ENCODE measurements around the gene TM4SF20. TPM values are rescaled to one million over a fixed set of nuclear protein-coding genes. Genes with fewer than 3 reads are reported as not detected.

The TM4SF20 gene
- total and polyA plus RNA-seq, 10 of the 15 experiments (the other 5 are each of a cell fraction or from before 2014, with no cell fraction given): 0.04 to 0.07 TPM; not detected in 8

DNA sequence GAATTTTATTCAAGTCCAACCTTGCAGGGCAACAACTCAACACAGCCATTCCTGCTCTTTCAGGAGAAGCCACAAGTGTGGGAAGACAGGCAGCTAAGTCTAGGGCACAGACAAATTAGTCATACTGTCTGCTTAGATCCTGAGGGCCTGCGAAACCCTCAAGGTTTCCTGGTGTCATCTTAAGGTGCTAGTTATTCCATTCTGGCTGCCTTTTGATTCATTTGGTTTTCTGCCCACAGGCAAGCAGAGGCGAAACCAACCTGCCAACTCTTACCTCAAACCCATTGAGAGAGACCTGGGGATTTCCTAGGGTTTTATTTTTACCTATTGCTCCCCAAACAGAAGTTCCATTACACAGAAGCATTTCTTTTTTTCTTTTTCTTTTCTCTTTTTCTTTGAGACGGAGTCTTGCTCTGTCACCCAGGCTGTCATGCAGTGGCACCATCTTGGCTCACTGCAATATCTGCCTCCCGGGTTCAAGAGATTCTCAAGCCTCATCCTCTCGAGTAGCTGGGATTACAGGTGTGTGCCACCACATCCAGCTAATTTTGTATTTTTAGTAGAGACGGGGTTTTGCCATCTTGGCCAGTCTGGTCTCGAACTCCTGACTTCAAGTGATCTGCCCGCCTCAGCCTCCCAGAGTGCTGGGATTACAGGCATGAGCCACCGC, 32.3 kb upstream of the TM4SF20 start (continued):
- TF ChIP-seq RAD51 (IDR thresholded peaks at IDR 0.05): peak; percentile 60
- no peak for TF ChIP-seq YY1 (IDR thresholded peaks at IDR 0.05; ENCODE audit: low read depth, low read length)
- TF ChIP-seq SMARCA5 (IDR thresholded peaks at IDR 0.05): 0 out of 2 replicates have a peak, but pooled peaks have one; percentile 60
- TF ChIP-seq FOS (IDR thresholded peaks at IDR 0.05; ENCODE audit: borderline replicate concordance, extremely low read depth, insufficient read length): no peak
- peak; percentile 69; the same call in 1 of the 2 replicates for TF ChIP-seq PAX5 (IDR thresholded peaks at IDR 0.05; ENCODE audit: borderline replicate concordance, low read depth, low read length)
- no peak for TF ChIP-seq NRF1 (conservative IDR thresholded peaks at IDR 0.05; ENCODE audit: low read depth, low read length)
- TF ChIP-seq HCFC1 (IDR thresholded peaks at IDR 0.05; ENCODE audit: low read length): no peak
- 0 out of 2 replicates have a peak, but pooled peaks have one; percentile 24 for TF ChIP-seq PML (IDR thresholded peaks at IDR 0.05; ENCODE audit: low read length)
- no peak for TF ChIP-seq SMAD5 (IDR thresholded peaks at IDR 0.05; ENCODE audit: low read depth)
- TF ChIP-seq FOXM1 (IDR thresholded peaks at IDR 0.05; ENCODE audit: low read depth, low read length): peak; percentile 85; the same call in 1 of the 2 replicates
- TF ChIP-seq, protein P1, sequence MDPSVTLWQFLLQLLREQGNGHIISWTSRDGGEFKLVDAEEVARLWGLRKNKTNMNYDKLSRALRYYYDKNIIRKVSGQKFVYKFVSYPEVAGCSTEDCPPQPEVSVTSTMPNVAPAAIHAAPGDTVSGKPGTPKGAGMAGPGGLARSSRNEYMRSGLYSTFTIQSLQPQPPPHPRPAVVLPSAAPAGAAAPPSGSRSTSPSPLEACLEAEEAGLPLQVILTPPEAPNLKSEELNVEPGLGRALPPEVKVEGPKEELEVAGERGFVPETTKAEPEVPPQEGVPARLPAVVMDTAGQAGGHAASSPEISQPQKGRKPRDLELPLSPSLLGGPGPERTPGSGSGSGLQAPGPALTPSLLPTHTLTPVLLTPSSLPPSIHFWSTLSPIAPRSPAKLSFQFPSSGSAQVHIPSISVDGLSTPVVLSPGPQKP (IDR thresholded peaks at IDR 0.05; ENCODE audit: low read depth, low read length): no peak
- TF ChIP-seq IKZF2 (IDR thresholded peaks at IDR 0.05): peak; percentile 99 to 100
- TF ChIP-seq, protein P2, sequence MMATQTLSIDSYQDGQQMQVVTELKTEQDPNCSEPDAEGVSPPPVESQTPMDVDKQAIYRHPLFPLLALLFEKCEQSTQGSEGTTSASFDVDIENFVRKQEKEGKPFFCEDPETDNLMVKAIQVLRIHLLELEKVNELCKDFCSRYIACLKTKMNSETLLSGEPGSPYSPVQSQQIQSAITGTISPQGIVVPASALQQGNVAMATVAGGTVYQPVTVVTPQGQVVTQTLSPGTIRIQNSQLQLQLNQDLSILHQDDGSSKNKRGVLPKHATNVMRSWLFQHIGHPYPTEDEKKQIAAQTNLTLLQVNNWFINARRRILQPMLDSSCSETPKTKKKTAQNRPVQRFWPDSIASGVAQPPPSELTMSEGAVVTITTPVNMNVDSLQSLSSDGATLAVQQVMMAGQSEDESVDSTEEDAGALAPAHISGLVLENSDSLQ (IDR thresholded peaks at IDR 0.05): peak; percentile 40; the same call in 1 of the 2 replicates

All from GM12878 (cell line).